ENCODE measurements around the gene PDE8A.

- no peak for TF ChIP-seq POLR2A (IDR thresholded peaks at IDR 0.05)
- no peak for TF ChIP-seq CTCF (IDR thresholded peaks at IDR 0.05)
These were observed 198.0 kb downstream of the PDE8A start for GRCh38 chr15:85179700-85180099.
